Measurements from ENCODE around the gene HTRA3.

Gene HTRA3

DNA sequence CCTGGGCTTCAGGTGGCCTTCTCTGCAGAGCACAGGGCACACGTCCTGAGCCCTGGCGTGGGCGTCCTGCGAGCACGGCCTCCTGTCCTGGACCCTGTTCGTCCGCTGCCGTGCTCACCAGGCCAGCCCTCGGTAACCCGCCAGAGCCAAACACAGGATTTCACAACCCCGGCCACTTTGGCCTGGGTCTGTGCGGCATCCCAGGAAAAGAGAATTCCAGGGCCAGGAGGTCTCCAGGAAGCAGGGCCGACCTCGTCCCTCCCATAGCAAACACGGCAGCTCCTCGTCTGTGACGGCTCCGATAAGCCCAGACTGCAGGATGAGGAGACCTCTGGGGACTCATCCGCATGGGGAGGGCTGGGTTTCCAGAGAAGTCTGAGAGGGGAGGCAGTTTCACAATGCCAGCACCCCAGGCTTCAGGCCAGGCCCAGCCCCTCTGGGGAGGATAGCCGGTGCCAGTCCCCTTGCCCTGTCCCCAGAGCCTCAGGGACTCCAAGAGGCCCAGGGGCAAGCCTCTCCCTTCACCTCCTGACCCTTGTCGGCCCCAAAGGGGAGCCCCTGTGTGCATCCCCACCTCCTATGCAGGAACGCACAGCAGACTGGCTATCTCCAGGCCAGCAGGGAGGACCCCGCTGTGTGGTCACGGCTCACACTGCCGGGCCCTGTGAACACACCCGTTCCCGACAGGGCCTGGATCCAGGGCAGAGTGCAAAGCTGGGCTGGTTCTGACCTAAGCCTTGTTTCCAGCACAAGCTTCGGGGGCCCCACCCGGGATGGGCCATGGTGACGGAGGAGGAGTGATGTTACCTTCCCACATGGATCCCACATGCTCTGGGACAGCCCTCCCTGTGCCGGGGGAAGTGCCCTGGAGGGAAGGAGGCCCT lies 22.3 kb upstream of the HTRA3 start:
- DNase-seq (ENCODE audit: low read depth) = no peak

DNA sequence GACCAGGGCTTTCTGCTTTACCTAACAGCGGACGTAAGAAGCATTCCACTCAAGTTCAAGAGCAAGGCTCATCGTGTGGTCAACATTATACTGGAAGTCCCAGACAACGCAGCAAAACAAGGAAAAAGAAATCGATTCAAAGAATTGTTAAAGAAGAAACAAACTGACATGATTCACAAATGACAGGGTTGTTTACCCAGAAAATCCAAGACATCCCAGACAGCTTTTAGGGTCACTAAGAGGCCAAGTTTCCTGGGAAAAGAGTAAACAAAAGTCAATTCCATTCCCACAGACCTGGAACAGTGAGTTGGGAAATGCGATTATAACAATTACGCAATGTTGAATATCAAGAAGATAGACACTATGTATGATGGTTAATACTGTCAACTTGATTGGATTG lies 21.5 kb upstream of the HTRA3 start:
- no peak for DNase-seq (ENCODE audit: low read depth)

DNA sequence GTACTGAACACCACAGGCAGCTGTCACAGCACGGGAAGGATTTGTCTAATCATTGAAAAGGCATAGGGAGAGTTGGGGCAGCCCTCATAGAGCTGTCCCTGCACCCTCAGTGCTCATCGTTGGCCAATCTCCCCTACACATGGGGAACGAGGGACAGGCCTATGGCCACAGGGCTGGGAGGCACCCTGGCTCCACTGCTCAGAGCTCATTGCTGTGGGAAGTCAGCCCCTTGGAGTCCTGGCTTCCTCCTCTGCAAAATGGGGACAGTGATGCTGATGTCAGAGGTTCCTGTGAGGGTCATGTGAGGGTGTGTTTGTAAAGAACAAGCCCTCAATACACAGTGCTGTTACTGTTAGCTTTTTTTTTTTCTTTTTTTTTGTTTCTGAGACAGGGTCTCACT lies 19.3 kb upstream of the HTRA3 start:
- no peak for DNase-seq (ENCODE audit: low read depth)

DNA sequence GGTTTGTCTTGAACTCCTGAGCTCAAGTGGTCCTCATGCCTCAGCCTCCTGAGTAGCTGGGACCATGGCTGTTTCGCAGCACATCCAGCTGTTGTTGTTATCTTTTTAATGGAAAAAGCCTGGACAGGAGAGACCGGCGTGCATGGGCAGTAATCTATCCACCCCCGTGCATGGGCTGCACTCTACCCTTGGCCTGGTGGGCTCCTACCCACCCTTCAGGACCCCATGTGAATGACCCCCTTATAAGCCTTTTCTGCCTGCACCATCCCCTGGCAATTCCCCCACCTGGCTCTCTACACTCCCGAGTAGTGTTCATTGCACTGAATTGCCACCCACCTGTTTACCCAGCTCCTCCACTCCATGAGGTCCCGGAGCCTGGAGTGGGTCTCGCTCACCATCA lies 18.9 kb upstream of the HTRA3 start:
- DNase-seq (ENCODE audit: low read depth) = no peak

DNA sequence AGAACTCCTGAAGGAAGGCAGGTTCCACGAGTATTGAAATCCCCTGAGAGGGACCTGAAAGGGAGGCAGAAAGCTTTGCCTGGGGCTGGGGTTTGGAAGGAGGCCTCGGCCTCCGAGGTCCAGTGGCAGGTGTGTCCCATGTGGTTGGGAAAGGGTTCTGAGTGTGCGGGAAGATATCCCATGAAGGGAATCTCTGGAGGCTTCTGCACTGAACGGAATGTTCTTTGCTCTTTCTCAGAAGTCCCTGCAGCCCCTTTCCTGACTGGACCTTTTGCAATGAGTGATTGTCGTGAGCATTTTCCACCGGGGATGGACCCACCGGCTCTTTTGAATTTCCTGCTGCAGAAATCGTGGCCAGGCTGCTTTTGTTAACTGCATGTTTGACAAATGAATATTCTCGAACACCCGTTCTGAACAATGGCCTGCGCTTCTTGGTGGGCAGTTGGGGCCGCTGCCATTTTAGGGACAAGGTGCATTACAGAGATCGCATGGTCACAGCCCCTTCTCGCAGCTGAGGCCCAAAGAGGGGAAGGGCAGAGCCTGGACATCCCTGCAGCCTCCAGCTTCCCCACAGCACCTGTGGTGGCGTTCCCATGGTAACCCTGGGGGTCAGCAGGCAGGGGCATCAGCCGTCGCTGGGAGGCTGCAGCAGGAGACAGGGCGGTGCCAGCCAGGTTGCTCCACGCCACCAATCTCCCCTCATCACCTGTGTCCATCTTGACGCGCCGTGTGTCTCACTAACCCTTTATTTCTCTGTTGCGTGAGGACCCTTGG lies 18.3 kb upstream of the HTRA3 start:
- no peak for DNase-seq (ENCODE audit: low read depth)

DNA sequence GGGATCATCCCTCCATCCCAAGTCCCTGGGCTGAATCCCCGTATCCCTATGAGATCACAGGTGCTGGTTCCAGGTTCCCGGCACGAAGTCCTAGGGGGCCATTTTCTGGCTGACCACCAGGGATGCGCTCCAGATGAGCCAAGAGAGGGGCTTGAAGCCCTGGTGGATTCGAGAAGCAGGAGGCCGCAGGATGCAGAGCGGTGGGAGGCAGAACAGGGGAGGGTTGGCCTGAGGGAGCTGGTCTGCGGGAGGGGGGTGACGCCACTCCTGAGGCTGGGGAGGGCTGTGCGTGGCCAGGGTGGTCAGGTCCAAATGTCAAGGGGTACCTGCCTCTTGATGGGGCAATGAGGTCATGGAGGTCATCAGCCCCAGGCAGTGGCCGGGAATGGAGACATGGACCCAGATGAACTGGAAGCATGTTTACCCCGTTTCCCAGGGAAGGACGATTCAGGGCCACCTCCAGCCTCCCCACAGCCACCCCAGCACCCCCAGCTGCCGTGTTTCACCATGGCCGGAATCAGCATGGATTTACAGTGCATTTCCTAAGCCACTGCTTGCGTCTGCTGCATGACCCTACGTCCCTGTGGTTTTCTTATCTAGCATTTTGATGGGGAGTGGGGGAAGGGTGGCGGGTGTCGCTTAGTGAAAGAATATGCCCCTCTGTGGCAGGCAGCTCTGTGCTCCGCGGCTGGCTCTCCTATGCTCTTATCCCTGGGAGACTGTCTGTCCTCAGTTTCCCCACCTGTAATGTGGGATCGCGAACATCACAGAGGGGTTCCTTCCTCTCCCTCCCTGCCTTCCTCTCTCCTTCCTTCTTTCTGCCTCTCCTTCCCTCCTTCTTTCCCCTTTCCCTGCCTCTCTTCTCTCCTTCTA lies 17.0 kb upstream of the HTRA3 start:
- no peak for DNase-seq (ENCODE audit: low read depth)

DNA sequence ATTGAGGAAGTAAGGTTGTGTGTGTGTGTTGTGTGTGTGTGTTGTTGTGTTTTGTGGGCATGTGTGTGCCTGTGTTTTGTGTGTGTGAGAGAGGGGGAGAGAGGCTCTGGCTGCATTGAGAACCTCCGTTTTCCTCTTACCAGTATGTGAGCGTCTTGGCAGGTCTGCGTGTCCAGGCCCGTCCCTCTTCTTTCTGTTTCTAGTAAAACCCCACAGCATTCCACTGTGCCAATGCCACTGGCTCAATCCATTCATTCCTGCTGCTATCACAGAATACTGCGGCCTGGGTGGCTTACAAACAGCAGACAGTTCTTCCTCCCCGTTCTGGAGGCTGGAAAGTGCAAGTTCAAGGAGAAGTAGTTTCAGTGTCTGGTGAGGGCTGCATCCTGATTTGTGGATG lies 15.5 kb upstream of the HTRA3 start:
- no peak for DNase-seq (ENCODE audit: low read depth)

DNA sequence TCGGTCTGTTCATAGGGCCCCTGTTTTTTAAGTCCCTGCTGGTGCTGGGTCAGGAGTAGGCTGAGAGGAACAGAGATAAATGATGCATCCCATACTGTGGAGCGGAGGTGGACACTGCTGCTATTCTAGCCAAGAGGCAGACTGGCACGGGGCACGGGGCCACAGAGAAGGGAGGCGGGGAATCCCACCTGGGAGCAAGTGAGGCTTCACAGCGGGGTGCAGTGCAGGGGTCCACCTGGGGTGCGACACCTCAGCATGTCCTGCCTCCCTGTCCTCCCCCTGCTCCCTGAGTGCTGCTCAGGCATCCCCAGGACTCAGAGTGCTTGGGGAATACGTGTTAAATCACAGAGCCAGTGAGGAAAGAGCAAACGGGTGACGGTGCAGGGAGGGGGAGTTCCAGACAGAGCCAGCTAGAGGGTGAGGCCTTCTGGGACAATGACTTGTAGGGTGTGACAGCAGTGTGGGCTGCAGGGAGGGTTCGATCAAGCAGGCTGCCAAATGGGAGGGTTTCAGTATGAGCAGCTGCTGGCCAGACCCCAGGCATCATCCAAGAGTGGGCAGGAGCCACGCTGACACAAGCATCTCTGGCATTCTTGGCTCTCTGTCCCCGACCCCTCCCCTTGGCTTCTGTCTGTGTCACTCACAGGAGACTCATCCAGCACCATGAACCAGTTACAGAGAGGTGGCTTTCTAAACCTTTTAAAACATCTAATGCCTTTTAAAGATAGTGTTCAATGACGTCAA lies 13.7 kb upstream of the HTRA3 start:
- no peak for DNase-seq (ENCODE audit: low read depth)

DNA sequence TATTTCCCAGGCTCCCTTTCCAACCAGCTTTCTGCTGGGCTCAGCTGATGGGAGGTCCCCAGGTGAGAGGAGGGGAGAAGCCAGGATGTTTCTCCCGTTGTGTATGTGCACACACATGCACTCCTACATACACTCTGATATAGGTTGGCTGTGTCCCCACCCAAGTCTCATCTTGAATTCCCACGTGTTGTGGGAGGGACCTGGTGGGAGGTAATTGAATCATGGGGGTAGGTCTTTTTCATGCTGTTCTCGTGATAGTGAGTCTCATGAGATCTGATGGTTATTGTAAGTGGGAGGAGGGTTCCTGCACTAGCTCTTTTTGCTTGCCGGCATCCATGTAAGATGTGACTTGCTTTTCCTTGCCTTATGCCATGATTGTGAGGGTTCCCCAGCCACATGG lies 11.7 kb upstream of the HTRA3 start:
- DNase-seq (ENCODE audit: low read depth) = no peak

DNA sequence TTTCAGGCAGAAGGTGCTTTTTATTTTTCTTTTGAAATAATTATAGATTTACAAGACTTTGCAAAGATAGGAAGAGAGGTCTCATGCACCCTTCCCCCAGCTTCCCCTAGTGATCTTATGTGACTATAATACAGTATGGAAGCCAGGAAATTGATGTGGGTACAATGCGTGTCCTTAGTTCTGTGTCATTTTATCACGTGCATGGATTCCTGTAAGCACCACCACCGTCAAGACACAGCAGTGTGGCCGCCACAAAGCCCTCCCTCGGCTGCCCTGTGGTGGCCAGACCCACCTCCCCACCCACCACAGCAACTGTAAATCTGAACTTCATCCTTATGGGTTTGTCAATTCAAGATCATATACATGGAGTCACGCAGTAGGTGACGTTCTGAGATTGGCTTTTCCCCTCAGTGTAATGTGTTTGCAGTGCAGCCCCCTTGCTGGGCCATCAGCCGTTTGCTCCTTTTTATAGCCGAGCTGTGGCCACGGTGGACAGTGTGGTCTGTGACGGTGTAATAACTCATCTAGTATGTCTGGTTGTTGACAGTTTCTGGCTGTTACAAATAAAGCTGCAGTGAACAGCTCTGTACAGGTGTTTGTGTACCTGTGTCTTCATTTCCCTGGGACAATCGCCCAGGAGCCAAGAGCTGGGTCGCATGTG lies 10.9 kb upstream of the HTRA3 start:
- DNase-seq (ENCODE audit: low read depth) = no peak

DNA sequence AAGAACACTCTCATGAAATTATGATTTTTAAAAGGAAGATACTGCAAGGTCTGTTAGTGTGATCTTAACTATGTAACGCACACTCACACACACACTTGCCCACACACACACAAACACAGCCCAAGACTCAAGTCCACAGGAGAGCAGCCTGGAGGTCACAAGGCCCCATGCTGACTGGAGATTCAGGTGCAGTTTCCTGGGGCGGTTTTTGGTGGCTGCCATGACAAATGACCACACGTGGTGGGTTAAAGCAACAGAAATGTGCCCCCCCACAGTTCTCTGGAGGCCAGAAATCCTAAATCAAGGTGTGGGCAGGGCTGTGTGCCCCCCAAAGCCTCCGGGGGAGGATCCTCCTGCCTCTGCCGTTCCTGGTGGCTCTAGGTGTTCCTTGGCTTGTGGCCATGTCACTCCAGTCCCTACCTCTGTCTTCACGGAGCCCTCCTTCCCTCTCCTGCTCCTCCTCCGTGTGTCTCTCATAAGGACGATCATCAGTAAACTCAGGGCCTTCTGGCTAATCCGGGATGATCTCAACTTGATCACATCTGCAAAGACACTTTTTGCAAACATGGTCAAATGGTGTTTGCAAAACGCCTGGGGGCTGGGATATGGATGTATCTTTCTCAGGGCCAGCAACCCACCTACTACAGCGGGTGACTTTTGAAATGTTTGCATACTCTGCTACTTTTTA lies 9.7 kb upstream of the HTRA3 start:
- DNase-seq (ENCODE audit: low read depth) = no peak

DNA sequence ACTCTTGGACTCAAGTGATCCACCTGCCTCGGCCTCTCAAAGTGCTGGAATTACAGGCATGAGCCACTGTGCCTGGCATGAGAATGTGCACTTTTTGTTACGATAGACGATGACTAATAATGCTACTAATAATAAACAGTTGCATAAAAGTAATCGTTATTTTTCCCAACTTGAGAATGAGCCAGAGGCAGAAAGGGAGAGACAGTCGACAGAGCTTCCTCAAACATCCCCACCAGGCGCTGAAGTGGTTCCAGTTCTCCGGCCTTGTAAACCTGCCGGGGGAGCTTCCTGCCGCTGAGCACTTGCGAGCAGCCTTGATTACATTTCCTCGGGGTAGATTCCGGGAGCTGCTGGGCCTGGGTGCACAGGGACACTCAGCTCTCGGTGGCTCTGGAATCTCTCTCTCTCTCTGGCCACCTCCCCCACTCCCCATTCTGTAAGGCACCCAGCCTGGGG lies 8.9 kb upstream of the HTRA3 start:
- no peak for DNase-seq (ENCODE audit: low read depth)

DNA sequence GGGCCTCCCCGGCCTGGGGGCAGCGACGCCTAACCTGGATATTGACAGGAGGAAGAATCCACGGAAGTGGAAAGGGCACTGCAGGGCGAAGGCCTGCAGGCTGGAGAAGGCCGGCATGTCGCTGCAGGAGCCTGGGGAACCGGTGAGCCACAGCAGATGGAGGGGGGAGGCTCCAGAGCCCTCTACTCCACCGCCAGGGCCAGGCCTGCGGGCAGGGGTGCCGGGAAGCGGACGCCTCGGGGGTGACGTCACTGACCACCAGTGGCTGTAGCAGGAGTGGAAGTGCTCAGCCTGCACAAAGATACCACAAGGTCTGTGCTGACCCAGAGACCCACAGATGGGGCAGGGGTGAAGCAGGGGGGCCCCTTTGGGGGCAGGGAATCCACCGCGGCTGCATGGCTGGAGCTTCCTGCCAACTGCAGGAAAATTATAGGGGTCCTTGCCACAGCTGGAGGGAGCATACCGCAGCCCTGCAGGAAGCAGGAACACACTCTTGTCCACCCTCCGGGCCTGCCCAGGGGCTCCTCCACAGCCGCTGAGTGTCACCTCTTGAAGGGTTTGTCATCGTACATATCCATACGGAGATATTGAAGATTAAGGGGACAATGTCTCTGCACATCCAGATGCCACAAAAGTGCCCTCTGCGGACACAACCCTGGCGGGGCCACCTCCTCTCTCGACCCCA lies 7.6 kb upstream of the HTRA3 start:
- DNase-seq (ENCODE audit: low read depth) = no peak

DNA sequence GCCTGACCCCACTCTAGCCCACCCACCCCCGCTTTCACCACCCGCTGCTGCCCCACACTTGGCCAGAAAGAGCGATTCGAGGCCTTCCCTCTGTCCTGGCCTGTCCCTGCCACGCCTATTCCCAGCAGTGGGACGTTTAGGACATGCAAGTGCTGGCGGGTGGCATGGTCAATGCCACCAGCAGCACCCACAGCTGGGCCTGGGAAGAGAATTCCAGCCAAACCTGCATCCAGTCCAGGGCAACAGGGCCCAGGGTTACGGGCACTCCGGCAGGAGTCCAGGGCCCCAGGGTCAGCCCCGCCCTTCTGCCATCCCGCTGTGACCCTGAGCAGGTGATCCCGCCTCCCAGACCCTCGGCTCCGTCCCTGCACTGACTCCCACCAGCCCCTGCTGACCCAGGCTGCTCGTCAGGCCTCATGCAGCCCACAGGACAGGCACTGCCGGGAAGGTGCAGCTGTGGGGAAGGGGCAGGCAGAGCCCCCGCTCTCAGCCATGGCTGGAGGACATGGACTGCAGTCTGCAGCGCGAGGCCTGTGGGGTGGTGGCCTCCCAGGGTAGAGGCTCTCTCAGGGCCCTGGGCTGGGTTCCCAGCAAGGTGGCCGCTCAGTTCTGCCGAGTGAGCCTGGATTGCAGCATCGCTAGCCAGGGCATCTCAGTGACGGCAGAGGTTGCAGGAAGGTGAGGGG lies 6.8 kb upstream of the HTRA3 start:
- no peak for DNase-seq (ENCODE audit: low read depth)

DNA sequence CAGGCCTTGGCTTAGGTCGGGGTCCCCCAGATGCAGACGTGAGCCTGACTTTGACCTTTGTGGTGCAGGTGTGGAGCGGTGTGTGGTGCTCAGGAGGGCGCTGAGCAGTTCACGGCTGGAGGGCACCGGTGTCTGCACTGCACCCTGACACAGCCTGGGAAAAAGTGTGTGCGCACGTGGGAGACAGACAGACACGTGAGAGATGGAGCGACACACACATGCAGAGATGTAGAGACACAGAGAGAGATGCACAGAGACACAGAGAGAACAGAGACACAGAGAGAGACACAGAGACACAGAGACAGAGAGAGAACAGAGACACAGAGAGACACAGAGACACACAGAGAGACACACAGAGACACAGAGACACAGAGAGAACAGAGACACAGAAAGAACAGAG lies 6.2 kb upstream of the HTRA3 start:
- DNase-seq (ENCODE audit: low read depth) = no peak

DNA sequence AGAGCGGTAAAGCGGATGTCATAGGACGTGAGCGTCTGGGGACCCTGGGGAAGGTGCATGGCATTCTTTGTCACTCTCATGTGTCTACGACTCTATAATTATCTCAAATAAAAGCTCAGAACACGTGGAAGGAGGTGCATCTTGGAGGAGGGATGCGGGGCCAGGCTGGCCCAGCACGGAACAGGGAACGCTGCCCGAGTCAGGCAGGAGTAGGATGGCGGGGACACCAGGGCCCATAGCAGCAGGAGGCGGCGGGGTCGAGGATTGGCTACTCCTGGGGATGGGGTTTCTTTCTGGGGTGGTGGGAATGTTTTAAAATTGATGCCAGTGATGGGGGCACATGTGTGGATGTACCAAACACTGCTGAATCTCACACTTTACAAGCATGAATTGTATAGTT lies 5.4 kb upstream of the HTRA3 start:
- DNase-seq (ENCODE audit: low read depth) = no peak

DNA sequence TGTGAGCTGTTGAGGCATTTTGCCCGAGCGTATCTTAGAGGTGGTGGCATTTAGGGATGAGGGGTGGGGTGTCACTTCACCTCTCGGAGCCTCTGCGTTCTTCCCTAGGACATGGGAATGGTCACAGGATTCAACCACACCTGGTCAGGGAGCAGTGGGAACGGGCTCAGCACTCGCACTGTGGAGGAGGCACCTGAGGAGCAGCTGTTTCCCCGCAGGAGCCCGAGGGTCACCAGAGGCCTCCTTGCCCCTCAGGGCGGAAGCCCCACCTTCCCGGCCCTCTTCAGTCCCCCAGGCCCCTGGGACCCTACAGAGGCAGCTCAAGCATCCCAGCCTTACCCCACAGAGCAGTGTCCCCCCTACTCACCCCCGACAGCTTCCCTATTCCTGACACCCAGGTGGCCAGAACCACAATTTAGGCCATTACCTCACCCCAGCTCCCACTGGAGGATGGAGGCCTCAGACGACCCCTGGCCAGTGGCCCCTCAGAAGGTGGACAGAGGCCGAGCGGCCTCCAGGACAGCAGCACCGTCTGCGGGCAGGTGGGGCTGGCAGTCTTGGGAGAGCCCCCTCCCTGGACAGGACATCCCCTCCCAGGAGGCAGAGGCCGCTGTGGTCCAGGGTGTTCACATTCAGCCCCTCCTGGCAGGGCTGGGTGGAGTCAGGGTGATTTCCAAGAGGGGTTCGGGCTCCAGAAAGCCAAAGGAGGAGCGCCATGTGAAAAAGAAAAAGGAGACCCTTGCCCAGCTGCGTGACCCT lies 4.2 kb upstream of the HTRA3 start:
- DNase-seq (ENCODE audit: low read depth) = no peak

DNA sequence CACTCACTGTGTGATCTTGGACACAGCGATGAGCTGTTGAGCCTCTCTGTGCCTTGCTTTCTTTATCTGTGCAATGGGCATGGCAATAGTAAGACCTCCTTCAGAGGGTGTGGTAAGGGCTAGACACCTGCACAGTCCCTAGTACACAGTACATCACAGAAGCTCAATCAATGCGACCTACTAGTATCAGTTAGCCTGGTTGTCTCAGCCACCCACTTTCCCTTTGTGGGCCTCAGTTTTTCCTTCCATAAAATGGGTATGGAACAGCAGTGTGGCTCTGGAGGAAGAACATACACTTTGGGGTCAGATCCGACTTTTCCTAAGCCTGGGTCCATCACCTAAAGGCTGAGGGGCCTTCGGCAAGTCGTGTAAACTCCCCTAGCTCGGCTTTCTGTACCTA lies 3.5 kb upstream of the HTRA3 start:
- no peak for DNase-seq (ENCODE audit: low read depth)

DNA sequence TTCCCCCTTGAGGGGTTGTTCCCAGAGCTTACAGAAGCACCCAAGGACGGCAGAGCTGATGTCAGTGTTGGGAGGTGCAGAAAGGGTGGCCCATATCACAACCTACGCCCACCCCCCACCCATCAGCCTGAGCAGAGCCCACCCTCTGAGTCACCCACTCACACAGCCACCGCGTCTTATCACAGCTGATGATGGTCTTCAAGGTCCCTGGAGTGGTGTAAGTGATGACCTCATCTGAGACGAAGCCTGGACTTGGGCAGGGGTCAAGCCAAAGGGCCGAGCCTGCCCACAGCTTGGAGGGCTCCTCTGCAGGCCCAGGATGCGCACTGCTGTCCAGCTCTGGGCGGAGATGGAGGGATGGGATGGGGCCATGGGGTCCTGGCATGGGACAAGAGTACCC lies 3.0 kb upstream of the HTRA3 start:
- DNase-seq (ENCODE audit: low read depth) = no peak
